Measurements from ENCODE around the gene G0S2. TPM values are rescaled to one million over a fixed set of nuclear protein-coding genes. Genes with fewer than 3 reads are reported as not detected.
A peak's percentile ranks its signal among the peaks of the same experiment; 100 is the strongest.

G0S2 gene
- total and polyA plus RNA-seq, 10 of the 15 experiments (the other 5 are each of a cell fraction or from before 2014, with no cell fraction given), result 0.07 to 0.51 (median 0.23) TPM

GRCh38 chr1:209674957-209675564, at the start of gene G0S2 (continued):
- TF ChIP-seq PBX3 (IDR thresholded peaks at IDR 0.05; ENCODE audit: insufficient replicate concordance, low read depth, low read length), result no peak
- TF ChIP-seq NFYB (IDR thresholded peaks at IDR 0.05; ENCODE audit: insufficient read depth, low read depth, low read length), result no peak
- peak; percentile 6 to 10; a peak in 1 of 4 replicates for TF ChIP-seq IKZF2 (IDR thresholded peaks at IDR 0.05)
- TF ChIP-seq TCF7 (IDR thresholded peaks at IDR 0.05; ENCODE audit: borderline replicate concordance), result no peak

GRCh38 chr1:209625791-209626285, 49.4 kb upstream of the G0S2 start:
- no peak for ATAC-seq
- TF ChIP-seq SMARCA5 (IDR thresholded peaks at IDR 0.05) (no peak), ZNF24 (IDR thresholded peaks at IDR 0.05) (no peak), POLR2AphosphoS2 (IDR thresholded peaks at IDR 0.05; ENCODE audit: low read depth, low read length) (no peak)
- H3K4me1 ChIP-seq (ENCODE audit: control insufficient read depth, insufficient read depth, low read length), result no peaks in the 10 kb centered on the region
- no peak overlapping the region for H3K4me2 ChIP-seq (ENCODE audit: control insufficient read depth, insufficient read depth)
- no peaks in the 10 kb centered on the region for H3K9me3 ChIP-seq (replicated peaks; ENCODE audit: control insufficient read depth, insufficient read depth, low read length)
- no peak overlapping the region for H2AFZ ChIP-seq (ENCODE audit: control insufficient read depth, low read depth, low read length)
- POLR2A ChIA-PET, result interaction anchor here (0.5 to 2.6 kb wide), 2 partner anchors 17 to 66 kb away, joined by 5 to 6 read pairs; no protein-coding TSS in a partner anchor
- CTCF ChIA-PET, result interaction anchor here (1.7 to 13.9 kb wide), 9 partner anchors 18 to 123 kb away, joined by 5 to 211 read pairs (median 11); no protein-coding TSS in a partner anchor
- BruUV-seq (replicated peaks), result no TSS peak
- no peaks in the 10 kb centered on the region for H3K27me3 ChIP-seq (replicated peaks in 1 of 2; ENCODE audit: control insufficient read depth in 2 of 2, insufficient read depth in 2 of 2, low read length in 1 of 2)
- FAIRE-seq, result no peak
- no peaks in the 10 kb centered on the region for H4K20me1 ChIP-seq (ENCODE audit: control insufficient read depth, insufficient read depth)
- no peak overlapping the region for H3K4me3 ChIP-seq
- in situ Hi-C loops (cut with MboI) (loop anchor here (10.0 kb wide), 1 partner anchor 51 kb away; no protein-coding TSS in a partner anchor), intact Hi-C loops (cut with micrococcal nuclease; ENCODE audit: unreplicated experiment) (loop anchor here (2.0 to 5.0 kb wide), 2 partner anchors 23 to 121 kb away; no protein-coding TSS in a partner anchor)
- WGBS (ENCODE audit: insufficient coverage, insufficient replicate concordance, low lambda C conversion rate, missing lambda C conversion rate), result 71% methylated on average over 18 of the region's 18 CpGs
- DNase-seq (ENCODE audit: low read depth, low spot score), result no peak
- H3K36me3 ChIP-seq (ENCODE audit: control insufficient read depth in 2 of 2, insufficient read depth in 2 of 2, low read length in 1 of 2), result no peaks in the 10 kb centered on the region
- RAD21 ChIA-PET (ENCODE audit: unreplicated experiment), result interaction anchor here (0.9 to 2.4 kb wide), 4 partner anchors 18 to 67 kb away, joined by 3 to 22 read pairs (median 8); partner anchors contain the start of gene G0S2
- H3K9ac ChIP-seq (ENCODE audit: control insufficient read depth, insufficient read depth, low read length), result no peak overlapping the region
- no peaks in the 10 kb centered on the region for H3K79me2 ChIP-seq (ENCODE audit: control insufficient read depth, insufficient read depth, low read length)
- SMC1A ChIA-PET (ENCODE audit: uncharacterized antibody, unreplicated experiment), result interaction anchor here (1.0 to 2.4 kb wide), 6 partner anchors 9 to 66 kb away, joined by 3 to 12 read pairs (median 3); no protein-coding TSS in a partner anchor
- H3K27ac ChIP-seq (ENCODE audit: control insufficient read depth, insufficient read depth), result no peak overlapping the region

Measured in GM12878 (cell line).